HCT116 (cell line): ENCODE results near the gene LBR. TPM values are rescaled to one million over a fixed set of nuclear protein-coding genes. Genes with fewer than 3 reads are reported as not detected.

ENCODE experiments used
- ATAC-seq: fragments of 200-7000 bp; cut with Tn5 transposase; 2 replicates; pipeline ENCODE4 v1.9.1; 2020; ENCODE audit warnings: mild to moderate bottlenecking, moderate library complexity
- Bru-seq: library from RNA; stranded (reverse); fragments of 400-500 nt; gene quantifications from one replicate; lab custom pipeline; 2021; lab: Mats Ljungman, UMichigan
- BruChase-seq, 2 experiments: library from RNA; stranded (reverse); fragments of 400-500 nt; gene quantifications; one replicate each; lab custom pipeline; 2021; lab: Mats Ljungman, UMichigan
- BruUV-seq: library from RNA; stranded (reverse); fragments of 400-500 nt; replicated peaks from 2 replicates; lab custom pipeline; 2021; lab: Mats Ljungman, UMichigan
- CTCF ChIA-PET: fragments of 300-600 bp; sonication (Branson Sonifier 250); formaldehyde crosslinking; loops from one replicate; lab custom pipeline; 2021; ENCODE audit warnings: antibody characterized with exemption; lab: Charles Lee
- POLR2A ChIA-PET: fragments of 300-600, 350-600 bp; sonication (Branson Sonifier 250); formaldehyde crosslinking; loops from one replicate; lab custom pipeline; 2021; ENCODE audit warnings: antibody characterized with exemption; lab: Charles Lee
- RAD21 ChIA-PET, 2 experiments: fragments of 300-600 bp; sonication (Branson Sonifier 250); formaldehyde crosslinking; loops; one replicate each; lab custom pipeline; 2023; ENCODE audit warnings: low total read pairs in 2 of 2; ENCODE audit not compliant: uncharacterized antibody in 2 of 2, unreplicated experiment in 2 of 2, low non-redundant PET in 1 of 2; lab: Charles Lee
- DNase-seq: peaks from one replicate; pipeline ENCODE4 v3.0.0-alpha.2; 2010; ENCODE audit warnings: low read depth, low spot score
- H2AFZ ChIP-seq: fragments of 200-600 bp; shearing (Covaris generic), sonication (generic); 2 replicates; pipeline ENCODE4 v1.6.1; 2017; ENCODE audit warnings: low read depth, mixed run types, mixed read lengths, antibody characterized with exemption, low read length; ENCODE audit not compliant: poor library complexity, severe bottlenecking
- H3K27ac ChIP-seq: 2 replicates; pipeline ENCODE4 v1.5.1; 2012; ENCODE audit warnings: low read depth, low read length
- H3K27me3 ChIP-seq: fragments of 200-600 bp; sonication (generic); 2 replicates; pipeline ENCODE4 v1.6.1; 2016; ENCODE audit warnings: mixed run types, low read length, mixed read lengths; ENCODE audit not compliant: insufficient read depth
- H3K36me3 ChIP-seq, 2 experiments: fragments of 200-500 bp in 1 of 2; fragments of 200-600 bp in 1 of 2; sonication (Bioruptor generic) in 1 of 2; sonication (generic) in 1 of 2; 2 replicates each; pipeline versions ENCODE4 v1.5.1 to v1.6.1; 2014 to 2016; ENCODE audit warnings: low read length in 2 of 2, inconsistent platforms in 1 of 2, mixed read lengths in 1 of 2, mixed run types in 1 of 2; ENCODE audit not compliant: insufficient read depth in 2 of 2, control insufficient read depth in 1 of 2
- H3K4me1 ChIP-seq, 2 experiments: fragments of 200-600 bp in 1 of 2; sonication (generic) in 1 of 2; 2 replicates each; pipeline versions ENCODE4 v1.5.1 to v1.6.1; 2012 to 2017; ENCODE audit warnings: low read length in 2 of 2, inconsistent platforms in 1 of 2, mild to moderate bottlenecking in 1 of 2, mixed read lengths in 1 of 2, mixed run types in 1 of 2, moderate library complexity in 1 of 2; ENCODE audit not compliant: insufficient read depth in 2 of 2, control insufficient read depth in 1 of 2
- H3K4me2 ChIP-seq: fragments of 200-600 bp; sonication (generic); 2 replicates; pipeline ENCODE4 v1.6.1; 2017; ENCODE audit warnings: mixed run types, low read length, mixed read lengths
- H3K4me3 ChIP-seq, 2 experiments: fragments of 200-600 bp in 1 of 2; sonication (generic) in 1 of 2; replicated peaks in 1 of 2; 2 replicates each; pipeline ENCODE4 v1.5.1; 2011 to 2016; ENCODE audit warnings: low read length in 2 of 2, control low read depth in 1 of 2, low read depth in 1 of 2, mild to moderate bottlenecking in 1 of 2, mixed read lengths in 1 of 2, mixed run types in 1 of 2
- H3K79me2 ChIP-seq: fragments of 200-600 bp; sonication (generic); 2 replicates; pipeline ENCODE4 v1.6.1; 2017; ENCODE audit warnings: mild to moderate bottlenecking, mixed run types, low read length, moderate library complexity, mixed read lengths; ENCODE audit not compliant: insufficient read depth
- H3K9ac ChIP-seq: fragments of 200-600 bp; sonication (generic); 2 replicates; pipeline ENCODE4 v1.6.1; 2016; ENCODE audit warnings: low read length, mixed read lengths
- H3K9me2 ChIP-seq: fragments of 200-600 bp; sonication (generic), shearing (Covaris generic); 2 replicates; pipeline ENCODE4 v1.6.1; 2017; ENCODE audit warnings: mixed run types, mild to moderate bottlenecking, moderate library complexity; ENCODE audit not compliant: insufficient read depth
- H3K9me3 ChIP-seq, 2 experiments: fragments of 200-500 bp in 1 of 2; fragments of 200-600 bp in 1 of 2; sonication (Bioruptor generic) in 1 of 2; sonication (generic) in 1 of 2; 2 replicates each; pipeline ENCODE4 v1.6.1; 2014 to 2017; ENCODE audit warnings: low read length in 2 of 2, mixed read lengths in 2 of 2, inconsistent platforms in 1 of 2, low read depth in 1 of 2, mild to moderate bottlenecking in 1 of 2, mixed run types in 1 of 2, moderate library complexity in 1 of 2; ENCODE audit not compliant: control insufficient read depth in 1 of 2, insufficient read depth in 1 of 2
- H4K20me1 ChIP-seq: fragments of 200-600 bp; sonication (generic), shearing (Covaris generic); 2 replicates; pipeline ENCODE4 v1.6.1; 2017; ENCODE audit warnings: mixed run types, mild to moderate bottlenecking, moderate library complexity; ENCODE audit not compliant: insufficient read depth
- CEBPB ChIP-seq: IDR thresholded peaks from 2 replicates; pipeline ENCODE4 v1.6.1; 2012; ENCODE audit warnings: low read depth
- EGR1 ChIP-seq: IDR thresholded peaks from 2 replicates; pipeline ENCODE4 v1.6.1; 2012; ENCODE audit warnings: low read depth
- POLR2AphosphoS5 ChIP-seq: IDR thresholded peaks from 2 replicates; pipeline ENCODE4 v1.6.1; 2011; ENCODE audit warnings: mild to moderate bottlenecking, low read depth, low read length, moderate library complexity
- RAD21 ChIP-seq: IDR thresholded peaks from 2 replicates; pipeline ENCODE4 v1.6.1; 2012; ENCODE audit warnings: low read depth, mild to moderate bottlenecking
- SIN3A ChIP-seq: IDR thresholded peaks from 2 replicates; pipeline ENCODE4 v1.6.1; 2012; ENCODE audit warnings: low read depth
- TCF7L2 ChIP-seq: IDR thresholded peaks from 2 replicates; pipeline ENCODE4 v1.7.0; 2011; ENCODE audit warnings: borderline replicate concordance, inconsistent platforms; ENCODE audit not compliant: insufficient read depth, insufficient read length; ENCODE audit errors: extremely low read depth
- ZFX ChIP-seq: fragments of 450-650 bp; IDR thresholded peaks from 2 replicates; pipeline ENCODE4 v1.6.1; 2017
- intact Hi-C: fragments of 100-400 bp; cut with micrococcal nuclease; formaldehyde crosslinking; loops from 2 replicates; pipeline ENCODE4 v1.10.0; 2022
- long read RNA-seq: library from polyadenylated mRNA; unstranded; transcript quantifications from one replicate; pipeline ENCODE4 v2.0.0, GENCODE V29; 2021; ENCODE audit not compliant: unreplicated experiment
- polyA plus RNA-seq: library from polyadenylated mRNA; unstranded; fragments of >200 nt; gene quantifications from 2 replicates; pipeline ENCODE4 v1.2.1, GENCODE V29; 2012; ENCODE audit warnings: missing spikeins
- total RNA-seq: library from RNA; stranded (reverse); gene quantifications from one replicate; pipeline ENCODE4 v1.2.1, GENCODE V29; 2021; ENCODE audit not compliant: unreplicated experiment
- TF ChIP-seq, protein P1 (sequence below): IDR thresholded peaks from 2 replicates; pipeline ENCODE4 v1.6.1; 2012
- TF ChIP-seq, protein P2 (sequence below): IDR thresholded peaks from 2 replicates; pipeline ENCODE4 v1.6.1; 2012; ENCODE audit warnings: low read depth

LBR gene
- 97.4 TPM for total RNA-seq
- 19.3 and 32.1 TPM in 2 replicates for polyA plus RNA-seq
- Bru-seq, nascent RNA = percentile 92 among the genes with signal in this experiment
- percentile 97 among the genes with signal in this experiment for BruChase-seq, experiment 1, labeled RNA remaining after a 6-hour chase
- percentile 96 among the genes with signal in this experiment for BruChase-seq, experiment 2, labeled RNA remaining after a 2-hour chase
- long read RNA-seq, transcript LBR-201 (14 exons, 3,745 nt) = major isoform, 227 of 320 reads
- long read RNA-seq, partial matches to known transcripts = 34 of 320 reads
- long read RNA-seq, other reads (novel, unspliced or antisense) = 55 of 320 reads

DNA sequence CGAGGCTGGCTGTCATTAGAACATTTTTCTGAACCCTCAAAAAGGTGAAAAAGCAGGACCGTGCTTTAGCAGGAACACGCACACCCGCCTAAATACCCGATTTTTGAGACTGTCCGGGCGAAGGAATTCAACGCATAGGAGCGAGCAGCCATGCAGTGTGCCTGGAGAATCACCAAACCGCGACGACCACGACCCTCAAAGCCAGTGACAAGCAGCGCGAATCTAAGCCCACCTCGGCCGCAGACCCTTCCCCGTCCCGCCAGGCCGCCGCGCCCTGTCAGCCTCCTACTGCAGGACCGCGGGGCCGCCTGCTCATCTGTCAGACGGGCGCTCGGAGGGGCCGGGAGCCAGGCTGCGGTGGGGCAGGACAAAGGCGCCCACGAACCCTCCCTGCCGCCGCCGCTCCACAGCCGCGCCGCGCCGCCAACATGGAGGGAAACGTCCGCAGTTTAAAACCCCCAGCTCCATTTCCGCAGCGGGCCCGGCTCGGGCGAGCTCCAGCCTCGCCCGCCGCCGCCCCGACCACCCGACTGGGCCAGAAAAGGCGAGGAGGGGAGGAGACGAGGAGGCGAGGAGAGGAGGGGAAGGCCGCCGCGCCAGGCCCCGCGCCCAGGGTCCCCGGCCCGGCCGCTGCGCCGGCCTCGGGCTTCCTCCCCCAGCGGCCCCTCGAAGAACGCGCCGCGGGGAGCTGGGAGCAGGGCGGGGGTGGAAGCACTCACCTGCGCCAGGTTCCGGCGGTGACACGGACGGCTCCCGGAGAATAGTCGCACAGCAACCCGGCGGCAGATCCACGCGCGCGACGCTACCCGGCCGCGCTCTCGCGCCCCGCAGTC is at the start of gene LBR:
TSS of gene LBR (minus strand) at position 804 of the 833 bp plus-strand sequence. CDS start 3,963 bp downstream, outside the sequence.
- no peaks in the 10 kb centered on the region for H3K9me2 ChIP-seq
- ChIA-PET RAD21 (no interaction called here), CTCF (interaction anchor here (1.4 to 1.6 kb wide), 2 partner anchors 13 to 14 kb away, joined by 3 to 4 read pairs; no protein-coding TSS in a partner anchor), POLR2A (interaction anchor here (1.5 kb wide), 2 partner anchors 17 to 19 kb away, joined by 3 to 5 read pairs; no protein-coding TSS in a partner anchor)
- peak within 1 kb of the TSS; percentile 85 to 91 for H3K4me3 ChIP-seq
- H3K4me2 ChIP-seq = peak within 1 kb of the TSS; percentile 87
- TF ChIP-seq CEBPB (no peak), TCF7L2 (peak; percentile 11), POLR2AphosphoS5 (peak; percentile 83), RAD21 (no peak), SIN3A (peak; percentile 55), EGR1 (no peak), ZFX (peak; percentile 91)
- TF ChIP-seq, protein P1, sequence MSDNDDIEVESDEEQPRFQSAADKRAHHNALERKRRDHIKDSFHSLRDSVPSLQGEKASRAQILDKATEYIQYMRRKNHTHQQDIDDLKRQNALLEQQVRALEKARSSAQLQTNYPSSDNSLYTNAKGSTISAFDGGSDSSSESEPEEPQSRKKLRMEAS = peak; percentile 25; the same call in 1 of the 2 replicates
- TF ChIP-seq, protein P2, sequence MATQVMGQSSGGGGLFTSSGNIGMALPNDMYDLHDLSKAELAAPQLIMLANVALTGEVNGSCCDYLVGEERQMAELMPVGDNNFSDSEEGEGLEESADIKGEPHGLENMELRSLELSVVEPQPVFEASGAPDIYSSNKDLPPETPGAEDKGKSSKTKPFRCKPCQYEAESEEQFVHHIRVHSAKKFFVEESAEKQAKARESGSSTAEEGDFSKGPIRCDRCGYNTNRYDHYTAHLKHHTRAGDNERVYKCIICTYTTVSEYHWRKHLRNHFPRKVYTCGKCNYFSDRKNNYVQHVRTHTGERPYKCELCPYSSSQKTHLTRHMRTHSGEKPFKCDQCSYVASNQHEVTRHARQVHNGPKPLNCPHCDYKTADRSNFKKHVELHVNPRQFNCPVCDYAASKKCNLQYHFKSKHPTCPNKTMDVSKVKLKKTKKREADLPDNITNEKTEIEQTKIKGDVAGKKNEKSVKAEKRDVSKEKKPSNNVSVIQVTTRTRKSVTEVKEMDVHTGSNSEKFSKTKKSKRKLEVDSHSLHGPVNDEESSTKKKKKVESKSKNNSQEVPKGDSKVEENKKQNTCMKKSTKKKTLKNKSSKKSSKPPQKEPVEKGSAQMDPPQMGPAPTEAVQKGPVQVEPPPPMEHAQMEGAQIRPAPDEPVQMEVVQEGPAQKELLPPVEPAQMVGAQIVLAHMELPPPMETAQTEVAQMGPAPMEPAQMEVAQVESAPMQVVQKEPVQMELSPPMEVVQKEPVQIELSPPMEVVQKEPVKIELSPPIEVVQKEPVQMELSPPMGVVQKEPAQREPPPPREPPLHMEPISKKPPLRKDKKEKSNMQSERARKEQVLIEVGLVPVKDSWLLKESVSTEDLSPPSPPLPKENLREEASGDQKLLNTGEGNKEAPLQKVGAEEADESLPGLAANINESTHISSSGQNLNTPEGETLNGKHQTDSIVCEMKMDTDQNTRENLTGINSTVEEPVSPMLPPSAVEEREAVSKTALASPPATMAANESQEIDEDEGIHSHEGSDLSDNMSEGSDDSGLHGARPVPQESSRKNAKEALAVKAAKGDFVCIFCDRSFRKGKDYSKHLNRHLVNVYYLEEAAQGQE = no peak
- no peak within 1 kb of the TSS for H2AFZ ChIP-seq
- BruUV-seq = no TSS peak
- ATAC-seq (peak; percentile 49), DNase-seq (no peak)
- 0 out of 2 replicates have a peak, but pooled peaks cover 5% of the 10 kb centered on the region for H4K20me1 ChIP-seq
- H3K27me3 ChIP-seq = no peaks in the 10 kb centered on the region
- H3K9ac ChIP-seq = peak within 1 kb of the TSS; percentile 85
- no peaks in the 10 kb centered on the region for H3K36me3 ChIP-seq
- no peaks in the 10 kb centered on the region for H3K9me3 ChIP-seq
- peaks cover 30 to 45% of the 10 kb centered on the region in 2 experiments for H3K4me1 ChIP-seq
- H3K79me2 ChIP-seq = peaks cover 53% of the 10 kb centered on the region
- peak within 1 kb of the TSS; percentile 91 for H3K27ac ChIP-seq
- intact Hi-C loops = no loop called here
